Neural progenitor cell (in vitro differentiated cells): ENCODE data around the gene TMEM178B. TPM values are rescaled to one million over a fixed set of nuclear protein-coding genes. Genes with fewer than 3 reads are reported as not detected.

Source experiments
- DNase-seq: peaks from one replicate; pipeline ENCODE4 v3.0.0-alpha.2; 2016; ENCODE audit warnings: low spot score
- H2AFZ ChIP-seq: fragments of 200-600 bp; sonication (generic); replicated peaks from 2 replicates; pipeline ENCODE4 v1.6.1; 2016; ENCODE audit warnings: antibody characterized with exemption
- H3F3A ChIP-seq: fragments of 200-600 bp; sonication (generic); 2 replicates; pipeline ENCODE4 v1.6.1; 2016; ENCODE audit warnings: antibody characterized with exemption, low read depth
- H3K27ac ChIP-seq: fragments of 200-600 bp; sonication (generic); 2 replicates; pipeline ENCODE4 v1.5.1; 2016; ENCODE audit warnings: mild to moderate bottlenecking
- H3K27me3 ChIP-seq: fragments of 200-600 bp; sonication (generic); 2 replicates; pipeline ENCODE4 v1.6.1; 2016; ENCODE audit warnings: mild to moderate bottlenecking, moderate library complexity
- H3K36me3 ChIP-seq: fragments of 200-600 bp; sonication (generic); 2 replicates; pipeline ENCODE4 v1.5.1; 2016
- H3K4me1 ChIP-seq: fragments of 200-600 bp; sonication (generic); 2 replicates; pipeline ENCODE4 v1.6.1; 2016; ENCODE audit warnings: mixed run types
- H3K4me2 ChIP-seq: fragments of 200-600 bp; sonication (generic); 2 replicates; pipeline ENCODE4 v1.6.1; 2016
- H3K4me3 ChIP-seq: fragments of 200-600 bp; sonication (generic); 2 replicates; pipeline ENCODE4 v1.5.1; 2016
- H3K79me2 ChIP-seq: fragments of 200-600 bp; sonication (generic); 2 replicates; pipeline ENCODE4 v1.6.1; 2016; ENCODE audit warnings: low read depth
- H3K9ac ChIP-seq: fragments of 200-600 bp; sonication (generic); 2 replicates; pipeline ENCODE4 v1.6.1; 2016
- H3K9me3 ChIP-seq: fragments of 200-600 bp; sonication (generic); 2 replicates; pipeline ENCODE4 v1.5.1; 2016; ENCODE audit warnings: low read depth
- H4K20me1 ChIP-seq: fragments of 200-600 bp; sonication (generic); 2 replicates; pipeline ENCODE4 v1.6.1; 2016; ENCODE audit warnings: low read depth
- H3K27ac Mint-ChIP-seq: 3 replicates; pipeline ENCODE4 v1.8.0; 2021; ENCODE audit warnings: mixed read lengths
- H3K27me3 Mint-ChIP-seq: 2 replicates; pipeline ENCODE4 v1.8.0; 2022; ENCODE audit warnings: low read depth, mild to moderate bottlenecking, inconsistent platforms, moderate library complexity, mixed read lengths; ENCODE audit not compliant: insufficient read depth
- H3K36me3 Mint-ChIP-seq: 3 replicates; pipeline ENCODE4 v1.8.0; 2021; ENCODE audit warnings: mixed read lengths
- H3K4me1 Mint-ChIP-seq: 3 replicates; pipeline ENCODE4 v1.8.0; 2021; ENCODE audit warnings: mixed read lengths
- H3K4me3 Mint-ChIP-seq: 3 replicates; pipeline ENCODE4 v1.8.0; 2021; ENCODE audit warnings: mild to moderate bottlenecking, moderate library complexity, mixed read lengths
- H3K9me3 Mint-ChIP-seq: 3 replicates; pipeline ENCODE4 v1.8.0; 2020; ENCODE audit warnings: mixed read lengths
- EZH2 ChIP-seq: fragments of 200-600 bp; sonication (generic); IDR thresholded peaks from 2 replicates; pipeline ENCODE4 v1.6.1; 2017; ENCODE audit warnings: antibody characterized with exemption, mild to moderate bottlenecking, moderate library complexity
- EZH2phosphoT487 ChIP-seq: fragments of 200-600 bp; sonication (generic); IDR thresholded peaks from 2 replicates; pipeline ENCODE4 v1.6.1; 2017; ENCODE audit warnings: antibody characterized with exemption
- total RNA-seq: library from RNA; depleted of rRNA; stranded (reverse); fragments of >200 nt; gene quantifications from 2 replicates; pipeline ENCODE4 v1.2.3, GENCODE V29; 2015; ENCODE audit warnings: low replicate concordance
- TF ChIP-seq, protein P1 (sequence below): fragments of 200-600 bp; sonication (generic); IDR thresholded peaks from 2 replicates; pipeline ENCODE4 v1.5.1; 2017; ENCODE audit warnings: antibody characterized with exemption, mild to moderate bottlenecking

Gene TMEM178B
- total RNA-seq, 1 donor from 2014 or later, result 2.9 TPM

- Histone ChIP-seq H2AFZ (no peak overlapping the region), H3F3A (no peaks in the 10 kb centered on the region), H3K36me3 (no peaks in the 10 kb centered on the region), H3K27ac (no peak overlapping the region), H3K79me2 (no peaks in the 10 kb centered on the region), H3K9ac (no peak overlapping the region), H3K4me2 (no peak overlapping the region), H3K9me3 (no peaks in the 10 kb centered on the region), H4K20me1 (no peaks in the 10 kb centered on the region), H3K4me3 (no peak overlapping the region), H3K27me3 (no peaks in the 10 kb centered on the region), H3K4me1 (no peaks in the 10 kb centered on the region)
- Mint-ChIP-seq H3K4me1 (no peaks in the 10 kb centered on the region), H3K9me3 (no peaks in the 10 kb centered on the region), H3K36me3 (no peaks in the 10 kb centered on the region), H3K27ac (no peak overlapping the region), H3K4me3 (no peak overlapping the region), H3K27me3 (peaks cover 4% of the 10 kb centered on the region)
- TF ChIP-seq, protein P1, sequence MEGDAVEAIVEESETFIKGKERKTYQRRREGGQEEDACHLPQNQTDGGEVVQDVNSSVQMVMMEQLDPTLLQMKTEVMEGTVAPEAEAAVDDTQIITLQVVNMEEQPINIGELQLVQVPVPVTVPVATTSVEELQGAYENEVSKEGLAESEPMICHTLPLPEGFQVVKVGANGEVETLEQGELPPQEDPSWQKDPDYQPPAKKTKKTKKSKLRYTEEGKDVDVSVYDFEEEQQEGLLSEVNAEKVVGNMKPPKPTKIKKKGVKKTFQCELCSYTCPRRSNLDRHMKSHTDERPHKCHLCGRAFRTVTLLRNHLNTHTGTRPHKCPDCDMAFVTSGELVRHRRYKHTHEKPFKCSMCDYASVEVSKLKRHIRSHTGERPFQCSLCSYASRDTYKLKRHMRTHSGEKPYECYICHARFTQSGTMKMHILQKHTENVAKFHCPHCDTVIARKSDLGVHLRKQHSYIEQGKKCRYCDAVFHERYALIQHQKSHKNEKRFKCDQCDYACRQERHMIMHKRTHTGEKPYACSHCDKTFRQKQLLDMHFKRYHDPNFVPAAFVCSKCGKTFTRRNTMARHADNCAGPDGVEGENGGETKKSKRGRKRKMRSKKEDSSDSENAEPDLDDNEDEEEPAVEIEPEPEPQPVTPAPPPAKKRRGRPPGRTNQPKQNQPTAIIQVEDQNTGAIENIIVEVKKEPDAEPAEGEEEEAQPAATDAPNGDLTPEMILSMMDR, result no peak
- TF ChIP-seq EZH2, result no peak
- TF ChIP-seq EZH2phosphoT487, result no peak
- no peak for DNase-seq
Observed at GRCh38 chr7:141468341-141468740, 394.5 kb downstream of the TMEM178B start.

DNA sequence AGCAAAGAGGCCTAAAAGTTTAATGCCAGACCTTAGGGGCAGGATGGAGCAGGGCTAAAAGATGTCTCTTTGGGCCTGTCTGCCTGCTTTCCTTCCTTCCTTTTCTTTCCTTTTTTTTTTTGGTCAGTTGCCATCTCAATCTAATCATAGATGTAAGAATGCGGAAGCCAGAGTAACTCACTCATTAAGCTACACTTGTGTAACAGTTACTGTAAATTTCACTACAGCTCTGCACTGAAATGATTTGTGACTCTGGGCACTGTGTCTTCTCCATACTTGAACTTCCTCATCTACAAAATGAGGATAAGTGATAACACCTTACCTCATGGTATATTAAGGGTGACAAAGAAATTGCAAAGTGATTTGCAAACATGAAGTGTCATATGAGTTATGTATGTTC, 401.8 kb downstream of the TMEM178B start:
- Mint-ChIP-seq H3K36me3 (no peaks in the 10 kb centered on the region), H3K27ac (no peak overlapping the region), H3K4me1 (peaks cover 3% of the 10 kb centered on the region), H3K27me3 (peaks cover 6% of the 10 kb centered on the region), H3K4me3 (no peak overlapping the region), H3K9me3 (no peaks in the 10 kb centered on the region)
- Histone ChIP-seq H3K4me1 (no peaks in the 10 kb centered on the region), H3K27me3 (no peaks in the 10 kb centered on the region), H3K36me3 (no peaks in the 10 kb centered on the region), H3K9me3 (no peaks in the 10 kb centered on the region), H3K79me2 (no peaks in the 10 kb centered on the region), H3K4me3 (no peak overlapping the region), H3K4me2 (no peak overlapping the region), H3K9ac (no peak overlapping the region), H4K20me1 (no peaks in the 10 kb centered on the region), H2AFZ (no peak overlapping the region), H3K27ac (no peak overlapping the region), H3F3A (no peaks in the 10 kb centered on the region)
- no peak for TF ChIP-seq EZH2
- TF ChIP-seq, protein P1, result no peak
- no peak for TF ChIP-seq EZH2phosphoT487
- no peak for DNase-seq

DNA sequence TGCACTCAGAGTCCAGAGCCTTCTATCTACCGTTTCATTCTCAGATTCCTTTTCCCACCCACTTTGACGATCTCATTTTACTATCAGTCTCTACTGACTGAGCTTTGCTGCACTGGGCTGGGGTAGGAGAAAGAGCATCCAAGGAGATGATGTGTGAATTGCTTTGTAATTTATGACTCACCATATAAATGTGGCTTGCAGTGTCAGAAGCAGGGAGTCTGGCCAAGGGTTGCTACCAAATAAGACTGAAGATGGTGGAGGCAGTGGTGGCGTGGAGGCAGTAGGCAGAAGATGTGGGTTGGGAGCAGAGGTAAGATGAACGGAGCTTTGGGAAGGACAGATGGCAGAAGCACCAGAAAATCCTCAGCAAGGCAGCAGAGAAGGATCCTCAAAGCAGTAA, 404.0 kb downstream of the TMEM178B start:
- Mint-ChIP-seq H3K9me3 (no peaks in the 10 kb centered on the region), H3K27ac (no peak overlapping the region), H3K4me1 (peaks cover 3% of the 10 kb centered on the region), H3K36me3 (no peaks in the 10 kb centered on the region), H3K4me3 (no peak overlapping the region), H3K27me3 (peaks cover 2% of the 10 kb centered on the region)
- no peak overlapping the region for H3K4me2 ChIP-seq
- no peaks in the 10 kb centered on the region for H3K9me3 ChIP-seq
- no peak overlapping the region for H3K4me3 ChIP-seq
- no peaks in the 10 kb centered on the region for H3F3A ChIP-seq
- DNase-seq, result no peak
- no peak for TF ChIP-seq EZH2phosphoT487
- TF ChIP-seq, protein P1, result no peak
- H4K20me1 ChIP-seq, result no peaks in the 10 kb centered on the region
- no peaks in the 10 kb centered on the region for H3K4me1 ChIP-seq
- no peak overlapping the region for H3K27ac ChIP-seq
- H3K36me3 ChIP-seq, result no peaks in the 10 kb centered on the region
- no peak overlapping the region for H2AFZ ChIP-seq
- H3K27me3 ChIP-seq, result no peaks in the 10 kb centered on the region
- no peak overlapping the region for H3K9ac ChIP-seq
- H3K79me2 ChIP-seq, result no peaks in the 10 kb centered on the region

- Histone ChIP-seq H2AFZ (no peak overlapping the region), H3K9me3 (no peaks in the 10 kb centered on the region), H4K20me1 (no peaks in the 10 kb centered on the region), H3K27me3 (no peaks in the 10 kb centered on the region), H3K4me2 (no peak overlapping the region), H3F3A (no peaks in the 10 kb centered on the region), H3K36me3 (no peaks in the 10 kb centered on the region), H3K9ac (no peak overlapping the region), H3K4me3 (no peak overlapping the region), H3K79me2 (no peaks in the 10 kb centered on the region), H3K27ac (no peak overlapping the region), H3K4me1 (no peaks in the 10 kb centered on the region)
- TF ChIP-seq EZH2phosphoT487, result no peak
- TF ChIP-seq EZH2, result no peak
- TF ChIP-seq, protein P1, result no peak
- no peak for DNase-seq
- Mint-ChIP-seq H3K27me3 (peaks cover 2% of the 10 kb centered on the region), H3K27ac (no peak overlapping the region), H3K36me3 (no peaks in the 10 kb centered on the region), H3K9me3 (no peaks in the 10 kb centered on the region), H3K4me1 (peaks cover 3% of the 10 kb centered on the region), H3K4me3 (no peak overlapping the region)
Observed at GRCh38 chr7:141478845-141479244, 405.0 kb downstream of the TMEM178B start.
